Measurements from ENCODE around the gene FAM120B. TPM values are rescaled to one million over a fixed set of nuclear protein-coding genes. Genes with fewer than 3 reads are reported as not detected.

Gene FAM120B
- total and polyA plus RNA-seq, 3 donors from 2014 or later: 33.8 to 62.2 (median 40.6) TPM

DNA sequence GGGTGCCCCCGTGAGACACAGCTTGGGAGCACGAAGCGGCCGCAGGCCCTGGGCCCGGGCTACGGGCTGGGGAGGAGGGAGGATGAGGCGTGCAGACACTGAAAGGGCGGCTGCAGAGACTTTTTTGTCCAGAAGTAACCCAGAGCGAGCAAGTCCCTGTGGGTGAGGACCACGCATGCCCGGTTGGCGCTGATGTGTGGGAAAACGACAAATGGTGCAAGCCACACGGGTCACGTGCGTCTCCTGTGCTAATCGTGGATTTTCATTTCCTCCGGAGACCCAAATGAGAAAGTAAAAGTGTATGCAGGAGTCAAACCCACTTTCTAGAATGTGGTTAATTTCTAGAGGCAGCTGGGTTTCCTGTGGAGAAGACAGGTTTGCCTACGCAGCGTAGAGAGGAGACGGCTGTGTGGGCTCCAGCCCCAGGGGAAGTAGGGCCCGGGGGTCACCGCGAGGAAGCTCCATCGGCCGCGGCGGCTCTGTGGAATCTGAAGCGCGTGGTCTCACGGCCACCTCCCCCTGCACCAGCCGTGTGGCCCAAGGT, 34.7 kb upstream of the FAM120B start:
- no peaks in the 10 kb centered on the region for H3K9me3 ChIP-seq
- no peaks in the 10 kb centered on the region for H3K36me3 ChIP-seq (ENCODE audit: low read depth, missing control alignments)
- TF ChIP-seq, protein P1, sequence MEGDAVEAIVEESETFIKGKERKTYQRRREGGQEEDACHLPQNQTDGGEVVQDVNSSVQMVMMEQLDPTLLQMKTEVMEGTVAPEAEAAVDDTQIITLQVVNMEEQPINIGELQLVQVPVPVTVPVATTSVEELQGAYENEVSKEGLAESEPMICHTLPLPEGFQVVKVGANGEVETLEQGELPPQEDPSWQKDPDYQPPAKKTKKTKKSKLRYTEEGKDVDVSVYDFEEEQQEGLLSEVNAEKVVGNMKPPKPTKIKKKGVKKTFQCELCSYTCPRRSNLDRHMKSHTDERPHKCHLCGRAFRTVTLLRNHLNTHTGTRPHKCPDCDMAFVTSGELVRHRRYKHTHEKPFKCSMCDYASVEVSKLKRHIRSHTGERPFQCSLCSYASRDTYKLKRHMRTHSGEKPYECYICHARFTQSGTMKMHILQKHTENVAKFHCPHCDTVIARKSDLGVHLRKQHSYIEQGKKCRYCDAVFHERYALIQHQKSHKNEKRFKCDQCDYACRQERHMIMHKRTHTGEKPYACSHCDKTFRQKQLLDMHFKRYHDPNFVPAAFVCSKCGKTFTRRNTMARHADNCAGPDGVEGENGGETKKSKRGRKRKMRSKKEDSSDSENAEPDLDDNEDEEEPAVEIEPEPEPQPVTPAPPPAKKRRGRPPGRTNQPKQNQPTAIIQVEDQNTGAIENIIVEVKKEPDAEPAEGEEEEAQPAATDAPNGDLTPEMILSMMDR (IDR thresholded peaks at IDR 0.05): no peak
- TF ChIP-seq POLR2A (IDR thresholded peaks at IDR 0.05): no peak
- H3K27ac ChIP-seq: no peak overlapping the region
- no peak overlapping the region for H3K4me3 ChIP-seq
- H3K4me1 ChIP-seq: peaks cover 8% of the 10 kb centered on the region
- WGBS, 2 donors: 84 to 90% methylated on average over 31 to 32 of the region's 32 CpGs
- no peaks in the 10 kb centered on the region for H3K27me3 ChIP-seq
- intact Hi-C loops (cut with DNase I; ENCODE audit: low total_unique reads): no loop called here
- no peak for DNase-seq

DNA sequence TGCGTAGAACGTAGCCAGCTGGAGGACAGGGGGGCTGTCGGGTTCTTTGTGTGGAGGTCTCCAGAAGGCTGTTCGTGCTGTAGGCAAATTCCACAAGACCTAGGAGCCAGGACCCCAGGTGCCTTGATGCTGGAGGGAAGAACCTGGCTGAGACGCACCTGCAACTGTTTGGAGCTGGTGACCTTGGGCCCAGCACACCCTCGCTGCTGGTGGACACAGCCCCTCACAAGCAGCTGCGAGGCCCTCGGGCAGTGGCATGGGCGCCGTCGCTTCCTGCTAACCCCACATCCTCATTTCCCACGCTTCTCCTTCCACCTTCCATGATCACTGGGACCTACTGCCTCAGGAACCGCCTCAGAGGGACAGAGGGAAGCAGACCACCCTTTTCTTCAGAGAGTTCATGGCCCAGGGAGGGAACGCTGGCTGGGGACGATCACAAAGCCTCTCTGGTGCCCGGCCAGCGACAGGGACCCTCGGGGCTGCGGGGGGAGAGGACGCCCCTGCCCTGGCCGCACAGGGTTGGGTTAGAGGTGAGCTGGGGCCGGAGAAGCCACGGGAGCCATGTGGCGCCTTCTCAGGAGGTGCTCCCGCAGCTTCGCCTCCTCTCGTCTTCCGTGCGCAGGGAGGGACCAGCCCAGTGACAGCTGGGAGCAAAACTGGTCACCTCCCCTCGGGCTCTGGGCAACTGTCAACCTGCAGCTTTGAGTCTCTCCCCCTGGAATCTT, 34.1 kb upstream of the FAM120B start:
- H3K4me1 ChIP-seq: peaks cover 8% of the 10 kb centered on the region
- no peaks in the 10 kb centered on the region for H3K9me3 ChIP-seq
- H3K27me3 ChIP-seq: no peaks in the 10 kb centered on the region
- DNase-seq: no peak
- no peak overlapping the region for H3K27ac ChIP-seq
- no peak overlapping the region for H3K4me3 ChIP-seq
- intact Hi-C loops (cut with DNase I; ENCODE audit: low total_unique reads): no loop called here
- no peaks in the 10 kb centered on the region for H3K36me3 ChIP-seq (ENCODE audit: low read depth, missing control alignments)
- no peak for TF ChIP-seq POLR2A (IDR thresholded peaks at IDR 0.05)
- TF ChIP-seq, protein P1 (IDR thresholded peaks at IDR 0.05): no peak
- WGBS, 2 donors: 84 to 87% methylated on average over 18 to 30 of the region's 30 CpGs

DNA sequence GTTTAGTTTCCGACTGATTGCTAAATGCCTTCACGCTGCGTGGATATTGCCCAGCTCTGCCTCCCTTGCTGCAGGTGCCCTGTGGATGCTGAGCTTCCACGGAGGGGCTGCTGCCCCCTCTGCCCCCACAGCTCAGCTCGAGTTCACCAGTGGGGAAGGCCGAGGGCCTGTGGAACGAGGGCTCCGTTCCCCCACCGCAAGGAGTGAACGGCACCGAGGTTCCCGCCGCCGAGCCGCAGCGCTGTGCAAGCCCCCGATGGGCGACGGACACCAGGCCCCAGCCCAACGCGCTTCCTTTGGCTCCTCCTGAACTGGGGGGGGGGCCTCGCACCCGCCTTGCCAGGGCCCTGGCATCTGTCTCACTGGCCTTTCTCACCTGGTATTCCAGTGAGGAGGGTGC, 33.4 kb upstream of the FAM120B start:
- no peaks in the 10 kb centered on the region for H3K36me3 ChIP-seq (ENCODE audit: low read depth, missing control alignments)
- peaks cover 8% of the 10 kb centered on the region for H3K4me1 ChIP-seq
- intact Hi-C loops (cut with DNase I; ENCODE audit: low total_unique reads): no loop called here
- H3K27ac ChIP-seq: no peak overlapping the region
- H3K4me3 ChIP-seq: no peak overlapping the region
- WGBS, 2 donors: 95 to 98% methylated on average over 22 to 23 of the region's 23 CpGs
- no peaks in the 10 kb centered on the region for H3K9me3 ChIP-seq
- H3K27me3 ChIP-seq: no peaks in the 10 kb centered on the region
- no peak for DNase-seq
- TF ChIP-seq, protein P1 (IDR thresholded peaks at IDR 0.05): no peak
- TF ChIP-seq POLR2A (IDR thresholded peaks at IDR 0.05): no peak

DNA sequence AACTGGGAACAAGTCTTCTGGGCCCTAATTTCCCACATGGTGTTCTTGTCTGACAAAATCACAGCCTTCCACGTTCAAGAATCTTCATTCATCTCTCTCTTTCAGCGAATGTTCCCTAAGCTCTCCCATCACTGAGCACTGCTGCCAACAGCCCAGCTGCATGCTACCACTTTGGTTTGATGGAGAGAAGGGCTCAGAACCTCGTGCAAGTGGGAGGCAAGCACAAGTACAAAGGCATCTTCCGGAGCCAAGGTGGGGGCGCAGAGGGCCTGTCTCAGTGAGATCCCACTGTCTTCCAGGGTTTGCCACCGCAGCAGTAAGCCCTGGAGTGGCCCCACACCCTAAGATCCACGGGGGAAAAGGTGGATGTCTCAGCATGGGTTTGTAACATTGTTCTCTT, 32.9 kb upstream of the FAM120B start:
- Histone ChIP-seq H3K36me3 (ENCODE audit: low read depth, missing control alignments) (no peaks in the 10 kb centered on the region), H3K27ac (no peak overlapping the region), H3K4me3 (no peak overlapping the region), H3K4me1 (peaks cover 8% of the 10 kb centered on the region), H3K9me3 (no peaks in the 10 kb centered on the region), H3K27me3 (no peaks in the 10 kb centered on the region)
- WGBS, 2 donors: 71 to 72% methylated on average over 7 of the region's 7 CpGs
- TF ChIP-seq POLR2A (IDR thresholded peaks at IDR 0.05): no peak
- TF ChIP-seq, protein P1 (IDR thresholded peaks at IDR 0.05): no peak
- intact Hi-C loops (cut with DNase I; ENCODE audit: low total_unique reads): no loop called here
- no peak for DNase-seq
